ENCODE data around the gene WDR5B. TPM values are rescaled to one million over a fixed set of nuclear protein-coding genes. Genes with fewer than 3 reads are reported as not detected.
A peak's percentile ranks its signal among the peaks of the same experiment; 100 is the strongest.

The WDR5B gene
- total RNA-seq, 5 donors from 2014 or later (not counting 1 experiment from before 2014, with no cell fraction given): 5.8 to 11.6 (median 10.0) TPM

GRCh38 chr3:122389892-122390291 is 26.0 kb downstream of the WDR5B start:
- H3K27ac ChIP-seq (ENCODE audit: low read length): no peak overlapping the region
- Mint-ChIP-seq H3K27ac (no peak overlapping the region), H3K36me3 (peaks cover 18% of the 10 kb centered on the region), H3K27me3 (no peaks in the 10 kb centered on the region), H3K4me1 (peaks cover 28 to 39% (median 31%) of the 10 kb centered on the region in 3 donors), H3K9me3 (no peaks in the 10 kb centered on the region), H3K4me3 (no peak overlapping the region)
- DNase-seq: no peak
- no peaks in the 10 kb centered on the region for H3K9me3 ChIP-seq
- no peak for ATAC-seq (replicated peaks in 1 of 4)
- ChIA-PET CTCF (interaction anchor here (1.0 to 1.1 kb wide), 2 partner anchors 18 to 639 kb away, joined by 3 to 4 read pairs; no protein-coding TSS in a partner anchor), POLR2A (interaction anchor here in 1 of 2 donors (0.9 kb wide), 1 partner anchor 26 kb away, joined by 3 read pairs; the partner anchor contains the start of gene WDR5B)
- H3K36me3 ChIP-seq (ENCODE audit: control insufficient read depth in 2 of 2, extremely low read depth in 1 of 2, insufficient read depth in 1 of 2, low read length in 1 of 2): peaks cover 0 to 7% of the 10 kb centered on the region in 2 donors
- no peaks in the 10 kb centered on the region for H3K27me3 ChIP-seq (replicated peaks in 1 of 2; ENCODE audit: control insufficient read depth in 2 of 2, extremely low read depth in 1 of 2, insufficient read depth in 2 of 2, low read length in 1 of 2)
- no peak overlapping the region for H3K4me3 ChIP-seq (ENCODE audit: control insufficient read depth in 1 of 2, extremely low read depth in 1 of 2, low read length in 1 of 2)
- H3K4me1 ChIP-seq (ENCODE audit: control insufficient read depth in 1 of 2, extremely low read depth in 1 of 2, insufficient read depth in 2 of 2, low read length in 2 of 2): peaks cover 0 to 3% of the 10 kb centered on the region in 2 experiments
- 100% methylated on average over 1 of the region's 4 CpGs for WGBS (ENCODE audit: insufficient coverage)

DNA sequence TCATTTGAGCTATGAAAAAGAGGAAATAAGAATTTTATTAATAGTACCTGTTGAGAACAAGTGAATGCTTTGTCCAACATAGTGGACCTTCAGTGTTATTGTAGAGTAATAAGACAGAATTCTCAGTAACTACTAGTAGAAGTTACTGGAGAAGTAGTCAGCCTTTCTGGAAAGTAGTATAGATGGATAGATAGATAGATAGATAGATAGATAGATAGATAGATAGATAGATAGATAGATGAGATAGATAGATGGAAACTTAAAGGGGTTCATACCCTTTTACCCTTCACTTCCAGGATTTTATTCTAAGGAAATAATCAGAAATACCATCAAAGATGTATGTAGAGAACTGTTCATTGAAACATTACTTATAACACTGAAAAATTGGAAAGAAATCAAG is 26.7 kb downstream of the WDR5B start:
- Histone ChIP-seq H3K4me1 (ENCODE audit: control insufficient read depth in 1 of 2, extremely low read depth in 1 of 2, insufficient read depth in 2 of 2, low read length in 2 of 2) (peaks cover 4 to 8% of the 10 kb centered on the region in 2 experiments), H3K36me3 (ENCODE audit: control insufficient read depth in 2 of 2, extremely low read depth in 1 of 2, insufficient read depth in 1 of 2, low read length in 1 of 2) (peaks cover 0 to 7% of the 10 kb centered on the region in 2 donors), H3K27ac (ENCODE audit: low read length) (no peak overlapping the region), H3K27me3 (replicated peaks in 1 of 2; ENCODE audit: control insufficient read depth in 2 of 2, extremely low read depth in 1 of 2, insufficient read depth in 2 of 2, low read length in 1 of 2) (no peaks in the 10 kb centered on the region), H3K9me3 (no peaks in the 10 kb centered on the region), H3K4me3 (ENCODE audit: control insufficient read depth in 1 of 2, extremely low read depth in 1 of 2, low read length in 1 of 2) (no peak overlapping the region)
- H3K36me3 Mint-ChIP-seq: peaks cover 17% of the 10 kb centered on the region
- no peaks in the 10 kb centered on the region for H3K27me3 Mint-ChIP-seq
- CTCF ChIA-PET: interaction anchor here (0.6 to 1.1 kb wide), 5 partner anchors 19 to 639 kb away, joined by 3 to 4 read pairs (median 4); no protein-coding TSS in a partner anchor
- DNase-seq (no peak), ATAC-seq (replicated peaks in 1 of 4) (no peak)
- H3K27ac Mint-ChIP-seq: no peak overlapping the region
- peaks cover 33 to 41% (median 38%) of the 10 kb centered on the region in 3 donors for H3K4me1 Mint-ChIP-seq
- H3K9me3 Mint-ChIP-seq: no peaks in the 10 kb centered on the region
- no peak overlapping the region for H3K4me3 Mint-ChIP-seq
- POLR2A ChIA-PET: interaction anchor here (0.7 to 0.9 kb wide), 2 partner anchors 27 to 423 kb away, joined by 3 to 4 read pairs; partner anchors contain the start of gene WDR5B (in 1 of the 2)

GRCh38 chr3:122387709-122388108 is 28.2 kb downstream of the WDR5B start:
- no peaks in the 10 kb centered on the region for H3K27me3 Mint-ChIP-seq
- no peak overlapping the region for H3K27ac Mint-ChIP-seq
- no peak for DNase-seq
- Histone ChIP-seq H3K27ac (ENCODE audit: low read length) (no peak overlapping the region), H3K4me1 (ENCODE audit: control insufficient read depth in 1 of 2, extremely low read depth in 1 of 2, insufficient read depth in 2 of 2, low read length in 2 of 2) (peaks cover 13% of the 10 kb centered on the region in 2 experiments), H3K9me3 (no peaks in the 10 kb centered on the region), H3K27me3 (replicated peaks in 1 of 2; ENCODE audit: control insufficient read depth in 2 of 2, extremely low read depth in 1 of 2, insufficient read depth in 2 of 2, low read length in 1 of 2) (no peaks in the 10 kb centered on the region), H3K36me3 (ENCODE audit: control insufficient read depth in 2 of 2, extremely low read depth in 1 of 2, insufficient read depth in 1 of 2, low read length in 1 of 2) (peaks cover 0 to 3% of the 10 kb centered on the region in 2 donors), H3K4me3 (ENCODE audit: control insufficient read depth in 1 of 2, extremely low read depth in 1 of 2, low read length in 1 of 2) (no peak overlapping the region)
- 100% methylated on average over 2 of the region's 3 CpGs for WGBS (ENCODE audit: insufficient coverage)
- no peak for ATAC-seq (replicated peaks in 1 of 4)
- H3K36me3 Mint-ChIP-seq: peaks cover 11% of the 10 kb centered on the region
- CTCF ChIA-PET: no interaction called here
- no peaks in the 10 kb centered on the region for H3K9me3 Mint-ChIP-seq
- POLR2A ChIA-PET: no interaction called here
- H3K4me3 Mint-ChIP-seq: no peak overlapping the region
- H3K4me1 Mint-ChIP-seq: peaks cover 35 to 53% (median 43%) of the 10 kb centered on the region in 3 donors

DNA sequence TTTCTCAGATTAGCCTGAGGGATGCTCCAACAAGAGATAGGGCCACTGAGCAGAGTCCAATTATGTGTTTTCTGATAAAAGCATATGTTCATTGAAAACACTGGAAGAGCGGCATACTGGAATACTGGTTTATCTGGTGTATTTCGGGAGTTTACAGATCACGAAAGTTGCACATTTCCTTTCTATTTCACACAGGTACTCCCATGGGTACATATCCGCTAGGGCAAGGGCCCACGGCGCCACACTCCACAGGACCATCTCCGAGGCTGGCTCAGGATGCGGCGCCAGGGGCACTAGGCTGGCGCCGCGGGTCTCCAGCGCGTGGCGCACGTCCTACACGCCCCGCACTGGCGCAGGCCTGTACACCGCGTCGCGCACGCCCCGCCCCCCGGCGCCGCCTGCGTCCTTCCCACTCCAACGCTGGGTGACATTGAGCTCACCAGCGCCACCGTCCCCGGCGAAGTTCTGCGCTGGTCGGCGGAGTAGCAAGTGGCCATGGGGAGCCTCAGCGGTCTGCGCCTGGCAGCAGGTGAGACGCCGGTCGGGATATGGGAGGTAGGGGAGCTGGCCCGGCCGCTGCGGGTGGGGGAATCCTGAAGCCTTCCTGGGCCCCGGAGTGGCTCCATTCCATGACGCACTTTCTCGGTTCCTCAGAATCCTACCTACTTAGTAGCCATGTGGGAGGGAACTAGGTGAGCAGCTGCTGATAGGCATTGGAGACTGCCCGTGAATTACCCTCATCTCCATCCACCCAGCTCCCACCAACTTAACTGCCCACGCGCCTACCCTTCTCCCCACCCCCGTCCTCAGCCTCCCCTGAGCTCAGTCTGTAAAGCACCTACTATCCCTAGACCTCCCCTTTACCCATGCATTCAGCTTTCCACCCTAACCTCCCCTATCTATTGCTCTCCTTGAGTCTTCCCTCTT is 31.8 kb downstream of the WDR5B start, which contains the start of gene FAM162A:
FAM162A (plus strand) TSS at position 412 of the 927 bp plus-strand sequence; CDS start at position 496, 84 bp downstream.
- ATAC-seq (replicated peaks in 1 of 4): peak; percentile 95 to 98 (median 98)
- Mint-ChIP-seq H3K9me3 (no peaks in the 10 kb centered on the region), H3K27ac (peak within 1 kb of the TSS; percentile 93 to 95)

GRCh38 chr3:122382888-122383666 is 32.8 kb downstream of the WDR5B start, which contains the start of gene MIX23:
MIX23 (minus strand) TSS chr3:122383231; CDS start chr3:122383224, 7 bp downstream.
- H3K4me1 Mint-ChIP-seq: peaks cover 41 to 49% (median 46%) of the 10 kb centered on the region in 3 donors
- peak within 1 kb of the TSS; percentile 90 to 94 for H3K4me3 ChIP-seq (ENCODE audit: control insufficient read depth in 1 of 2, extremely low read depth in 1 of 2, low read length in 1 of 2)
- 0% methylated on average over 15 of the region's 31 CpGs for WGBS (ENCODE audit: insufficient coverage)

More for the DNA sequence above, 31.8 kb downstream of the WDR5B start, which contains the start of gene FAM162A:
- 1% methylated on average over 34 of the region's 52 CpGs for WGBS (ENCODE audit: insufficient coverage)
- Mint-ChIP-seq H3K4me3 (peak within 1 kb of the TSS; percentile 91 to 92 (median 92)), H3K27me3 (no peaks in the 10 kb centered on the region), H3K36me3 (peaks cover 11% of the 10 kb centered on the region), H3K4me1 (peaks cover 45 to 55% (median 53%) of the 10 kb centered on the region in 3 donors)
- peak; percentile 84 to 97 (median 91) for DNase-seq
- Histone ChIP-seq H3K4me1 (ENCODE audit: control insufficient read depth in 1 of 2, extremely low read depth in 1 of 2, insufficient read depth in 2 of 2, low read length in 2 of 2) (peaks cover 15 to 18% of the 10 kb centered on the region in 2 experiments), H3K27ac (ENCODE audit: low read length) (peak within 1 kb of the TSS; percentile 82), H3K9me3 (no peaks in the 10 kb centered on the region), H3K27me3 (replicated peaks in 1 of 2; ENCODE audit: control insufficient read depth in 2 of 2, extremely low read depth in 1 of 2, insufficient read depth in 2 of 2, low read length in 1 of 2) (no peaks in the 10 kb centered on the region), H3K36me3 (ENCODE audit: control insufficient read depth in 2 of 2, extremely low read depth in 1 of 2, insufficient read depth in 1 of 2, low read length in 1 of 2) (peaks cover 0 to 3% of the 10 kb centered on the region in 2 donors), H3K4me3 (ENCODE audit: control insufficient read depth in 1 of 2, extremely low read depth in 1 of 2, low read length in 1 of 2) (peak within 1 kb of the TSS; percentile 90 to 94)
- CTCF ChIA-PET: interaction anchor here (0.6 to 4.6 kb wide), 25 partner anchors 8 to 951 kb away, joined by 3 to 59 read pairs (median 5); partner anchors contain the start of genes HCLS1 (in 1 of the 2), HSPBAP1 (in 1 of the 2), KPNA1 (in 1 of the 2) and POLQ (in 1 of the 2)
- POLR2A ChIA-PET: interaction anchor here (0.6 to 2.5 kb wide), 14 partner anchors 9 to 818 kb away, joined by 3 to 14 read pairs (median 4); partner anchors contain the start of genes WDR5B (in 2 of the 2), EAF2 (in 1 of the 2), HCLS1 (in 1 of the 2) and IQCB1 (in 1 of the 2)

More at GRCh38 chr3:122382888-122383666, 32.8 kb downstream of the WDR5B start, which contains the start of gene MIX23:
- Mint-ChIP-seq H3K27ac (peak within 1 kb of the TSS; percentile 93 to 95), H3K36me3 (peaks cover 13% of the 10 kb centered on the region), H3K4me3 (peak within 1 kb of the TSS; percentile 91 to 92 (median 92)), H3K9me3 (no peaks in the 10 kb centered on the region), H3K27me3 (no peaks in the 10 kb centered on the region)
- CTCF ChIA-PET: interaction anchor here (0.6 to 4.6 kb wide), 5 partner anchors 10 to 282 kb away, joined by 3 to 59 read pairs (median 8); partner anchors contain the start of gene WDR5B (in 1 of the 2)
- H3K4me1 ChIP-seq (ENCODE audit: control insufficient read depth in 1 of 2, extremely low read depth in 1 of 2, insufficient read depth in 2 of 2, low read length in 2 of 2): peaks cover 15 to 18% of the 10 kb centered on the region in 2 experiments
- POLR2A ChIA-PET: interaction anchor here (0.5 to 2.5 kb wide), 8 partner anchors 33 to 842 kb away, joined by 3 to 13 read pairs (median 4); partner anchors contain the start of genes WDR5B (in 2 of the 2) and KPNA1 (in 1 of the 2)
- H3K36me3 ChIP-seq (ENCODE audit: control insufficient read depth in 2 of 2, extremely low read depth in 1 of 2, insufficient read depth in 1 of 2, low read length in 1 of 2): peaks cover 0 to 3% of the 10 kb centered on the region in 2 donors
- DNase-seq: peak; percentile 67 to 88 (median 80)
- H3K27me3 ChIP-seq (replicated peaks in 1 of 2; ENCODE audit: control insufficient read depth in 2 of 2, extremely low read depth in 1 of 2, insufficient read depth in 2 of 2, low read length in 1 of 2): no peaks in the 10 kb centered on the region
- H3K9me3 ChIP-seq: no peaks in the 10 kb centered on the region
- ATAC-seq (replicated peaks in 1 of 4): peak; percentile 48 to 61 (median 54)
- peak within 1 kb of the TSS; percentile 82 for H3K27ac ChIP-seq (ENCODE audit: low read length)

All from T-cell (primary cell).